IPS-20b (cell line): ENCODE measurements around the gene TSEN34.
"Not testable (repeated sequence)": the region's sequence is repeated elsewhere in the genome, so short reads cannot be mapped to it uniquely, and the experiment has no call there.

Experiments used
- H3K27ac ChIP-seq: one replicate; pipeline ENCODE4 v1.5.1; 2013; ENCODE audit warnings: low read length
- H3K27me3 ChIP-seq: 2 replicates; pipeline ENCODE4 v1.6.1; 2013; ENCODE audit warnings: mild to moderate bottlenecking, low read length, inconsistent platforms; ENCODE audit not compliant: insufficient read depth
- H3K36me3 ChIP-seq: 2 replicates; pipeline ENCODE4 v1.6.1; 2013; ENCODE audit warnings: low read depth, mild to moderate bottlenecking, inconsistent platforms, low read length, moderate library complexity; ENCODE audit not compliant: insufficient read depth
- H3K4me1 ChIP-seq: 2 replicates; pipeline ENCODE4 v1.6.1; 2013; ENCODE audit warnings: mild to moderate bottlenecking, control low read depth, inconsistent platforms, low read length, moderate library complexity; ENCODE audit not compliant: insufficient read depth
- H3K4me3 ChIP-seq: 2 replicates; pipeline ENCODE4 v1.5.1; 2013; ENCODE audit warnings: mild to moderate bottlenecking, low read length, inconsistent platforms
- H3K9ac ChIP-seq: 2 replicates; pipeline ENCODE4 v1.6.1; 2013; ENCODE audit warnings: low read depth, mild to moderate bottlenecking, inconsistent platforms, low read length, moderate library complexity
- H3K9me3 ChIP-seq: 2 replicates; pipeline ENCODE4 v1.6.1; 2013; ENCODE audit warnings: mild to moderate bottlenecking, low read depth, low read length, inconsistent platforms; ENCODE audit not compliant: insufficient read depth

TSEN34 gene

GRCh38 chr19:54216869-54217268 is 25.8 kb downstream of the TSEN34 start:
- Histone ChIP-seq H3K27me3 (no peaks in the 10 kb centered on the region), H3K4me3 (no peak overlapping the region), H3K27ac (no peak overlapping the region), H3K4me1 (no peaks in the 10 kb centered on the region), H3K9me3 (no peaks in the 10 kb centered on the region), H3K36me3 (peaks cover 5% of the 10 kb centered on the region; the same call in 1 of the 2 replicates), H3K9ac (no peak overlapping the region)

GRCh38 chr19:54217517-54218247 is 26.6 kb downstream of the TSEN34 start:
- H3K4me1 ChIP-seq, H3K27ac ChIP-seq, H3K4me3 ChIP-seq, H3K27me3 ChIP-seq, H3K9me3 ChIP-seq, H3K36me3 ChIP-seq, H3K9ac ChIP-seq: not testable (repeated sequence)

- no peak overlapping the region for H3K9ac ChIP-seq
- H3K27ac ChIP-seq: no peak overlapping the region
- H3K4me1 ChIP-seq: no peaks in the 10 kb centered on the region
- no peaks in the 10 kb centered on the region for H3K27me3 ChIP-seq
- peaks cover 5% of the 10 kb centered on the region; the same call in 1 of the 2 replicates for H3K36me3 ChIP-seq
- no peak overlapping the region for H3K4me3 ChIP-seq
- H3K9me3 ChIP-seq: no peaks in the 10 kb centered on the region
These were observed 27.2 kb downstream of the TSEN34 start for GRCh38 chr19:54218259-54218658.

- H3K4me3 ChIP-seq: no peak overlapping the region
- H3K27ac ChIP-seq: no peak overlapping the region
- peaks cover 5% of the 10 kb centered on the region; the same call in 1 of the 2 replicates for H3K36me3 ChIP-seq
- no peaks in the 10 kb centered on the region for H3K9me3 ChIP-seq
- no peaks in the 10 kb centered on the region for H3K4me1 ChIP-seq
- no peaks in the 10 kb centered on the region for H3K27me3 ChIP-seq
- no peak overlapping the region for H3K9ac ChIP-seq
These were observed 28.0 kb downstream of the TSEN34 start for GRCh38 chr19:54218960-54219661.

- H3K27me3 ChIP-seq, H3K9ac ChIP-seq, H3K36me3 ChIP-seq, H3K4me3 ChIP-seq, H3K9me3 ChIP-seq, H3K27ac ChIP-seq, H3K4me1 ChIP-seq: not testable (repeated sequence)
These were observed 28.6 kb downstream of the TSEN34 start for GRCh38 chr19:54219702-54220101.

- H3K9me3 ChIP-seq, H3K27ac ChIP-seq, H3K36me3 ChIP-seq, H3K27me3 ChIP-seq, H3K4me1 ChIP-seq, H3K4me3 ChIP-seq, H3K9ac ChIP-seq: not testable (repeated sequence)
These were observed 30.8 kb downstream of the TSEN34 start for GRCh38 chr19:54221947-54222346.

GRCh38 chr19:54222474-54223276 is 31.6 kb downstream of the TSEN34 start, which contains the start of gene LILRB3:
Gene LILRB3 (minus strand): TSS chr19:54223007. CDS start chr19:54222976, 31 bp downstream.
- H3K9me3 ChIP-seq, H3K27me3 ChIP-seq, H3K36me3 ChIP-seq, H3K4me1 ChIP-seq, H3K9ac ChIP-seq, H3K27ac ChIP-seq, H3K4me3 ChIP-seq: not testable (repeated sequence)

- not testable (repeated sequence) for H3K4me3 ChIP-seq, H3K36me3 ChIP-seq, H3K9me3 ChIP-seq, H3K9ac ChIP-seq, H3K4me1 ChIP-seq, H3K27me3 ChIP-seq, H3K27ac ChIP-seq
These were observed 32.3 kb downstream of the TSEN34 start for GRCh38 chr19:54223277-54223936.

- not testable (repeated sequence) for H3K36me3 ChIP-seq, H3K9ac ChIP-seq, H3K27ac ChIP-seq, H3K4me3 ChIP-seq, H3K27me3 ChIP-seq, H3K9me3 ChIP-seq, H3K4me1 ChIP-seq
These were observed 32.8 kb downstream of the TSEN34 start for GRCh38 chr19:54223937-54224281.

- H3K4me1 ChIP-seq, H3K9me3 ChIP-seq, H3K36me3 ChIP-seq, H3K27me3 ChIP-seq, H3K27ac ChIP-seq, H3K4me3 ChIP-seq, H3K9ac ChIP-seq: not testable (repeated sequence)
These were observed 33.5 kb downstream of the TSEN34 start for GRCh38 chr19:54224619-54225018.

GRCh38 chr19:54229146-54229545 is 38.0 kb downstream of the TSEN34 start:
- peaks cover 5% of the 10 kb centered on the region; the same call in 1 of the 2 replicates for H3K9me3 ChIP-seq
- H3K4me3 ChIP-seq: no peak overlapping the region
- H3K9ac ChIP-seq: no peak overlapping the region
- peaks cover 40% of the 10 kb centered on the region for H3K27me3 ChIP-seq
- H3K27ac ChIP-seq: no peak overlapping the region
- no peaks in the 10 kb centered on the region for H3K4me1 ChIP-seq
- no peaks in the 10 kb centered on the region for H3K36me3 ChIP-seq
